Activated naive CD4-positive, alpha-beta T cell treated with anti-CD3 and anti-CD28 coated beads for 36 hours (primary cell): Measurements from ENCODE around the gene PDSS2. TPM values are rescaled to one million over a fixed set of nuclear protein-coding genes. Genes with fewer than 3 reads are reported as not detected.

ENCODE experiments used
- CTCF ChIA-PET: fragments of 350-600 bp; sonication (Branson Sonifier 250); formaldehyde crosslinking; loops from one replicate; lab custom pipeline; 2021; ENCODE audit warnings: antibody characterized with exemption; lab: Charles Lee
- DNase-seq: peaks from one replicate; pipeline ENCODE4 v3.0.0-alpha.2; 2020
- H3K27ac Mint-ChIP-seq: one replicate; pipeline ENCODE4 v1.8.0; 2021; ENCODE audit warnings: mild to moderate bottlenecking, mixed read lengths
- H3K27me3 Mint-ChIP-seq: one replicate; pipeline ENCODE4 v1.8.0; 2021; ENCODE audit warnings: low read depth, mixed read lengths
- H3K36me3 Mint-ChIP-seq: one replicate; pipeline ENCODE4 v1.8.0; 2021; ENCODE audit warnings: low read depth, mixed read lengths
- H3K4me1 Mint-ChIP-seq: one replicate; pipeline ENCODE4 v1.8.0; 2021; ENCODE audit warnings: low read depth, mixed read lengths
- H3K4me3 Mint-ChIP-seq: one replicate; pipeline ENCODE4 v1.8.0; 2021; ENCODE audit warnings: mild to moderate bottlenecking, moderate library complexity, mixed read lengths
- H3K9me3 Mint-ChIP-seq: one replicate; pipeline ENCODE4 v1.8.0; 2021; ENCODE audit warnings: mixed read lengths
- intact Hi-C: fragments of 100-400 bp; cut with micrococcal nuclease; formaldehyde crosslinking; loops from one replicate; pipeline ENCODE4 v1.15.1; 2023
- total RNA-seq, 2 experiments: library from RNA; stranded (reverse); gene quantifications; one replicate each; pipeline ENCODE4 v1.2.3, GENCODE V29; 2021

The PDSS2 gene
- total RNA-seq, 2 experiments from 2014 or later = 10.5 to 11.3 TPM

DNA sequence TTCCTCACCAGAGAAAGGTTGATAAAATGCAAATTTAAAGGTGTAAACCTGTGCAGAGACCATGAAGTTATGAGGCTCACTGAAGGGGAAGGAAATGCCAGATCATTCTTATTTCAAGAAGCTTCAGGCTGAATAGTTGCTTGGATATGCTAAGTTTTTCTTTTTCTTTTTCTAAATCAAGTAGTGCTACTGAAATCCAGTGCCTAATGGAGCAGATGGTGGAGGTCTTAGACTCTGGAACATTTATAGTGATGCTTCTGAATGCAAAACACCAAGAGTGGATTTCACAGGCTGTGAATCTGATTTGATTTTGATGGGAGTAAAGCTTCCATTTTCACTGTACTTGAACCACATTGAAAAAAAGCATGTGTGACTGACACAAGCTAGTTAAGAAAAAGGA, 192.8 kb downstream of the PDSS2 start:
- Mint-ChIP-seq H3K36me3 (peaks cover 3% of the 10 kb centered on the region), H3K27ac (no peak overlapping the region), H3K4me1 (no peaks in the 10 kb centered on the region), H3K4me3 (no peak overlapping the region), H3K9me3 (no peaks in the 10 kb centered on the region), H3K27me3 (no peaks in the 10 kb centered on the region)
- CTCF ChIA-PET = no interaction called here
- intact Hi-C loops = no loop called here
- no peak for DNase-seq

DNA sequence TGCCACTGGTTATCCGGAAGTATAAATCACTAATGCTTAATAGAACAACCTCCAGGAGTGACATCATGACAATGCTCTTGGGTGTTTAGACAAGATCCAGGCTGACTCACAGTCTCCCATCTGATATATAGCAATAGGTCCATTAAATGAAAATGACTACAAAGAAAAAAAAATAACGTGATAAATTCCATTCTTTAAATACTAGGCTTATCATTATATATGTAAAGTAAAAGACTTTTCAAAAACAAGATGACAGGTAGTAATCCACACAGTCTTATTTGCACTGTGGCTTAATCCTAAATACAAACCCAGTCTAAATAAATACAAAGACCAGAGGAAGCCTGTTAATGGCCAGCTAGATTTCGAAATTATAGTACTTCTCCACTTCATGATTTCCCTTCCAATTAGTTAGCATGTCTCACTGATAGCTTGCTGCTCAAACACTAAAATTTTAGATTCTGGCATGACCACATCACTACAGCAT, 195.0 kb downstream of the PDSS2 start:
- intact Hi-C loops = no loop called here
- CTCF ChIA-PET = no interaction called here
- DNase-seq = no peak
- no peaks in the 10 kb centered on the region for H3K36me3 Mint-ChIP-seq
- H3K4me3 Mint-ChIP-seq = no peak overlapping the region
- H3K27me3 Mint-ChIP-seq = no peaks in the 10 kb centered on the region
- no peak overlapping the region for H3K27ac Mint-ChIP-seq
- no peaks in the 10 kb centered on the region for H3K9me3 Mint-ChIP-seq
- no peaks in the 10 kb centered on the region for H3K4me1 Mint-ChIP-seq

DNA sequence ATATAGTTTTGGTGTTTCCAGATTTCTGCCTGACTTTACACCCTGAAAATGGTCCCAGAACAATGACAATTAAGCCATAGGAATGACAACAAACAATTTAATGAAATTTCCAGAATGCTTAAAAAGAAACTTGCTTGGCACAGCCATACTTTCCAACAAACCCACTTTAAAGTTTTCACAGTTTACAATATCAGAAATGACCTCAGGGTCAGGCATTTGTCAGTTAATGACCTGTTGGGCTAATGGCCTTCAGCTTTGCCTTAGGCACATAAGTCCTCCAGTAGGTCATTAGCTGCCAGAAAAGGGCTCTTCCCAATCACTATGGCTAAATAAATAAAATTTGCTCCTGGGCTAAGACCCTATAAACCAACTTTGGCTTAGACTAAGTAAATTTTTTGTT, 199.4 kb downstream of the PDSS2 start:
- CTCF ChIA-PET = interaction anchor here (0.6 kb wide), 1 partner anchor 32 kb away, joined by 5 read pairs; no protein-coding TSS in a partner anchor
- DNase-seq = no peak

DNA sequence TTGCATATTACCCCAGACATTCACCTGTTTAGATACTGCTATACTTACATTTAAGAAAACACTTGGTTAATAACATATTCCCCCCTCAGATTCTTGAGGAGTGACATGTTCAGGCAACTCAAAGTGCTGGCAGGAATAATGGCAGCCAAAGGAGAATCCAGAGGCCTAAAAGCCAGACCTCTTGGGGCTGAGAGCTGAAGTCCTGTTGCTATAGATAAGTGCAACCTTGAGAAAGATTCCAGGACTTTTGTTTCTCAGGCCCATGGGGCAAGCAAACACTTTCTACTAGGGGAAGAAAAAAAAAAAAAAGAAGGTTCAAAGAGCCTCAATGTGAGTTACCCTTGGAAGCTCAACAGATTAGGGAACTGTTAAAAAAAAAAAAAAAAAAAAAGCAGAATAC, 211.2 kb downstream of the PDSS2 start:
- intact Hi-C loops = no loop called here
- Mint-ChIP-seq H3K9me3 (no peaks in the 10 kb centered on the region), H3K27ac (no peak overlapping the region), H3K27me3 (no peaks in the 10 kb centered on the region), H3K4me3 (no peak overlapping the region), H3K36me3 (no peaks in the 10 kb centered on the region), H3K4me1 (no peaks in the 10 kb centered on the region)
- DNase-seq = no peak
- CTCF ChIA-PET = no interaction called here

More for the DNA sequence above, 199.4 kb downstream of the PDSS2 start:
- no peaks in the 10 kb centered on the region for H3K27me3 Mint-ChIP-seq
- intact Hi-C loops = no loop called here
- H3K4me1 Mint-ChIP-seq = no peaks in the 10 kb centered on the region
- H3K4me3 Mint-ChIP-seq = no peak overlapping the region
- H3K36me3 Mint-ChIP-seq = no peaks in the 10 kb centered on the region
- no peak overlapping the region for H3K27ac Mint-ChIP-seq
- H3K9me3 Mint-ChIP-seq = no peaks in the 10 kb centered on the region

DNA sequence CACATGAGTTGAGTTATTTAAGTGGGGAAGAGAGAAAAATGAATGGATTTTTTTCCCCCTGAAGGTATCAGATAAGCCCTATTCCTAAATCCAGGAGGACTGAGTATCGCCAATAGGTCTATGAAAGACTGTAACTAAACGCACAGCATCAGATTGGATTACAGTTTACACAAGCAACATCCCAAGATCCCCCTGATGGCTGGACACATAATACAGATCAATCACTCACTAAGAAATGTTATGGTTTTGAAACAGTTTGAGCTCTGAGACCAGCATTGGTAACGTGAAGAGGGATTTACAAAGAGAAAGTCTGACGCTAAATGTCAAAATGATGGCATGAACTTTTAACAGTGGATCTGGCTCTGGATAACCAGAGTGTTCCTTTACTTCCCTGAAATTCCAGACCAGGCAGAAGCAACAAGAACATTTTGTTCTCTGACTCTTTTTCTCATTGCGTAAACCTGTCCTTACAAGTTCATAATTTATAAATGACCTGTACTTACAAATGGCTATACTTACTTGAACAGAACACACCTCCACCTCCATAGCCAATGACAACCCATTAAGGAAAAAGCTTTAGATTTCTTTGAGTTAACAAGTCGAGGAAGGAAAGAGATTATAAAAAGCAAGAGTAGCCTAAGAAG, 212.3 kb downstream of the PDSS2 start:
- CTCF ChIA-PET = interaction anchor here (0.6 kb wide), 1 partner anchor 807 kb away, joined by 5 read pairs; no protein-coding TSS in a partner anchor
- H3K36me3 Mint-ChIP-seq = no peaks in the 10 kb centered on the region
- no peaks in the 10 kb centered on the region for H3K4me1 Mint-ChIP-seq
- no peaks in the 10 kb centered on the region for H3K9me3 Mint-ChIP-seq
- H3K27ac Mint-ChIP-seq = no peak overlapping the region
- no peak overlapping the region for H3K4me3 Mint-ChIP-seq
- DNase-seq = no peak
- H3K27me3 Mint-ChIP-seq = no peaks in the 10 kb centered on the region
- intact Hi-C loops = no loop called here

GRCh38 chr6:107246249-107246971, 213.0 kb downstream of the PDSS2 start:
- Mint-ChIP-seq H3K27ac (no peak overlapping the region), H3K9me3 (no peaks in the 10 kb centered on the region), H3K27me3 (no peaks in the 10 kb centered on the region), H3K36me3 (no peaks in the 10 kb centered on the region), H3K4me1 (no peaks in the 10 kb centered on the region), H3K4me3 (no peak overlapping the region)
- intact Hi-C loops = no loop called here
- CTCF ChIA-PET = no interaction called here
- DNase-seq = no peak

- H3K4me1 Mint-ChIP-seq = no peaks in the 10 kb centered on the region
- CTCF ChIA-PET = no interaction called here
- intact Hi-C loops = no loop called here
- peaks cover 3% of the 10 kb centered on the region for H3K36me3 Mint-ChIP-seq
- H3K27me3 Mint-ChIP-seq = no peaks in the 10 kb centered on the region
- H3K9me3 Mint-ChIP-seq = no peaks in the 10 kb centered on the region
- H3K4me3 Mint-ChIP-seq = no peak overlapping the region
- no peak for DNase-seq
- H3K27ac Mint-ChIP-seq = no peak overlapping the region
These were observed 214.5 kb downstream of the PDSS2 start for GRCh38 chr6:107244742-107245480.

DNA sequence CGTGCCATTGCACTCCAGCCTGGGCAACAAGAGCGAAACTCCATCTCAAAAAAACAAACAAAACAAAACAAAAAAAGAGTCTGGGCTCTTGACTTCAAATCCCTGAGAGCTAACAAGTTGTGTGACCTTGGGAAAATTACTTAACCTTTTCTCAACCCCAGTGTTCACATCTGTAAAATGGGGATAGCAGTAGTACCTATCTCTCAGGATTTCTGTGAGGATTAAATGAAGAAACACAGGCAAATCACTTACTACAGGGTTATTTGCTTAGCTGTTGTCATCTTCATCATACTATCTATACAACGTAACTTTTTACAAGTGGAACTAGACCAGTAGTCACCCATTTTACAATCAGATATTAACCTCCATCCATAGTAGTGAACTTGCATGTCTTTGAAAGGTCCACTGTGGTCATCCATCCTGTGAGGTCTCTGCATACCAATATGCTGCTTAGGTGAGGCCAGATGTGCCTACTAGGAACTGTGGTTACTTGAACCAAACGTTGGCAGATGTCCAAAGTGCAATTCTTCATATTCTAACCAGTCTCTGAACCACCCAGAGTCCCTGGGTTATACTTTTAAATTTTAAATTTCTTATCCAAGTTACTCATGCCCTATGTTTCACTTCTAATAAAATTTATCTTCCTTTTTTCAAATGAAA, 215.2 kb downstream of the PDSS2 start:
- no peaks in the 10 kb centered on the region for H3K27me3 Mint-ChIP-seq
- no peak overlapping the region for H3K4me3 Mint-ChIP-seq
- H3K4me1 Mint-ChIP-seq = no peaks in the 10 kb centered on the region
- CTCF ChIA-PET = no interaction called here
- H3K36me3 Mint-ChIP-seq = peaks cover 3% of the 10 kb centered on the region
- no peak overlapping the region for H3K27ac Mint-ChIP-seq
- H3K9me3 Mint-ChIP-seq = no peaks in the 10 kb centered on the region
- DNase-seq = no peak
- intact Hi-C loops = no loop called here

DNA sequence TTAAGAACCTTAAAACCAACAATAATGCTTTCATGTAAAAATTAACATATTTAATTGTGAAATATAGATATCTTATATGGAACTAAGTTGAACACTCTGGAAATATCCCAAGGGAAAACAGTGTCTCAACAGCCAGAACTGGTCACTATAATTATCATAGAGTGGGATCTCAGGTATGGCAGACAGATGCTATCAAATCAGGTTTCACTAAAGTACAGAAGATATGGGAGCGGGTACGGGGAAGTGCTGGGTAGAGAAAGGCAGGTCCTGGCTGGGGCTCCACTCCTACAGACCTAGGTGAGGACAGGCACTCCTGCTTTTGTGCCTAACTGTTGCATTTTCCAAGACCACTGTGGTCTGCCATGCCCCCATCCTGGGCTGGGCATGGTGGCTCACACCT, 215.9 kb downstream of the PDSS2 start:
- Mint-ChIP-seq H3K27me3 (no peaks in the 10 kb centered on the region), H3K4me3 (no peak overlapping the region), H3K4me1 (no peaks in the 10 kb centered on the region), H3K36me3 (peaks cover 3% of the 10 kb centered on the region), H3K27ac (no peak overlapping the region), H3K9me3 (no peaks in the 10 kb centered on the region)
- intact Hi-C loops = no loop called here
- CTCF ChIA-PET = interaction anchor here (1.3 kb wide), 1 partner anchor 49 kb away, joined by 4 read pairs; no protein-coding TSS in a partner anchor
- no peak for DNase-seq

- peaks cover 26% of the 10 kb centered on the region for H3K36me3 Mint-ChIP-seq
- H3K27ac Mint-ChIP-seq = no peak overlapping the region
- CTCF ChIA-PET = interaction anchor here (0.6 kb wide), 1 partner anchor 629 kb away, joined by 3 read pairs; no protein-coding TSS in a partner anchor
- H3K9me3 Mint-ChIP-seq = peaks cover 11% of the 10 kb centered on the region
- no peak for DNase-seq
- no peaks in the 10 kb centered on the region for H3K27me3 Mint-ChIP-seq
- intact Hi-C loops = no loop called here
- H3K4me1 Mint-ChIP-seq = no peaks in the 10 kb centered on the region
- no peak overlapping the region for H3K4me3 Mint-ChIP-seq
These were observed 221.2 kb downstream of the PDSS2 start for GRCh38 chr6:107237992-107238660.

GRCh38 chr6:107235511-107235910, 223.9 kb downstream of the PDSS2 start:
- Mint-ChIP-seq H3K4me3 (no peak overlapping the region), H3K9me3 (peaks cover 11% of the 10 kb centered on the region), H3K4me1 (no peaks in the 10 kb centered on the region), H3K27ac (no peak overlapping the region), H3K27me3 (no peaks in the 10 kb centered on the region), H3K36me3 (peaks cover 28% of the 10 kb centered on the region)
- no peak for DNase-seq
- CTCF ChIA-PET = no interaction called here
- intact Hi-C loops = no loop called here

DNA sequence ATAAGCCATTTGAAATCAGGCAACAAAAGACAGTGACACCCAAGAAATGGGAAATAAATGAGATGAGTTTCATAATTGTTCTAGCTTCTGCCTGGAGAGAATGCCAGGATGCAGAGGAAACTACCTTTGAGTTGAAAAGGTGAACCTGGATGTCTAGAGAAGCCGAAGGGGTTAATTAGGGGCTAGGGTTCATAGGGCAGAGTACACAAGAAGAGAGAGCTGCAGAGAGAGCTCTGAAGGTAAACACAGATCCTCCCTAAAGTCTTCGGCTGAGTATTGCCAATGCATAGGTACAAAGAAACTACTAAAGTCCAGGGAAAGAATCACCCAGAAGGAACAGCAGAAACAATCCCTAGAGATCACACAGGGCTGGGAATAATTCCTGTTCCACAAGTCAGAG, 224.4 kb downstream of the PDSS2 start:
- Mint-ChIP-seq H3K4me1 (no peaks in the 10 kb centered on the region), H3K36me3 (peaks cover 31% of the 10 kb centered on the region), H3K27me3 (no peaks in the 10 kb centered on the region), H3K27ac (no peak overlapping the region), H3K4me3 (no peak overlapping the region), H3K9me3 (peaks cover 11% of the 10 kb centered on the region)
- DNase-seq = no peak
- CTCF ChIA-PET = no interaction called here
- intact Hi-C loops = no loop called here
